ENCODE data around the gene G6PC1. TPM values are rescaled to one million over a fixed set of nuclear protein-coding genes. Genes with fewer than 3 reads are reported as not detected.
"Not testable (repeated sequence)": the region's sequence is repeated elsewhere in the genome, so short reads cannot be mapped to it uniquely, and the experiment has no call there.

The G6PC1 gene
- total RNA-seq, 1 donor from 2014 or later: not detected

GRCh38 chr17:42898147-42898811, 2.3 kb upstream of the G6PC1 start:
- TF ChIP-seq POLR2AphosphoS5 (IDR thresholded peaks at IDR 0.05; ENCODE audit: insufficient read depth in 1 of 2, low read depth in 1 of 2): no peak
- TF ChIP-seq, protein P1, sequence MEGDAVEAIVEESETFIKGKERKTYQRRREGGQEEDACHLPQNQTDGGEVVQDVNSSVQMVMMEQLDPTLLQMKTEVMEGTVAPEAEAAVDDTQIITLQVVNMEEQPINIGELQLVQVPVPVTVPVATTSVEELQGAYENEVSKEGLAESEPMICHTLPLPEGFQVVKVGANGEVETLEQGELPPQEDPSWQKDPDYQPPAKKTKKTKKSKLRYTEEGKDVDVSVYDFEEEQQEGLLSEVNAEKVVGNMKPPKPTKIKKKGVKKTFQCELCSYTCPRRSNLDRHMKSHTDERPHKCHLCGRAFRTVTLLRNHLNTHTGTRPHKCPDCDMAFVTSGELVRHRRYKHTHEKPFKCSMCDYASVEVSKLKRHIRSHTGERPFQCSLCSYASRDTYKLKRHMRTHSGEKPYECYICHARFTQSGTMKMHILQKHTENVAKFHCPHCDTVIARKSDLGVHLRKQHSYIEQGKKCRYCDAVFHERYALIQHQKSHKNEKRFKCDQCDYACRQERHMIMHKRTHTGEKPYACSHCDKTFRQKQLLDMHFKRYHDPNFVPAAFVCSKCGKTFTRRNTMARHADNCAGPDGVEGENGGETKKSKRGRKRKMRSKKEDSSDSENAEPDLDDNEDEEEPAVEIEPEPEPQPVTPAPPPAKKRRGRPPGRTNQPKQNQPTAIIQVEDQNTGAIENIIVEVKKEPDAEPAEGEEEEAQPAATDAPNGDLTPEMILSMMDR (IDR thresholded peaks at IDR 0.05): no peak
- no peak for TF ChIP-seq POLR2A (IDR thresholded peaks at IDR 0.05)
- no peak for DNase-seq (ENCODE audit: extremely low spot score in 2 of 2)
- H3K4me3 ChIP-seq: no peak overlapping the region
- no peaks in the 10 kb centered on the region for H3K36me3 ChIP-seq
- H3K4me1 ChIP-seq: peaks cover 15% of the 10 kb centered on the region
- H3K27ac ChIP-seq: no peak overlapping the region
- intact Hi-C loops (cut with DNase I): no loop called here
- no peaks in the 10 kb centered on the region for H3K9me3 ChIP-seq
- no peaks in the 10 kb centered on the region for H3K27me3 ChIP-seq

DNA sequence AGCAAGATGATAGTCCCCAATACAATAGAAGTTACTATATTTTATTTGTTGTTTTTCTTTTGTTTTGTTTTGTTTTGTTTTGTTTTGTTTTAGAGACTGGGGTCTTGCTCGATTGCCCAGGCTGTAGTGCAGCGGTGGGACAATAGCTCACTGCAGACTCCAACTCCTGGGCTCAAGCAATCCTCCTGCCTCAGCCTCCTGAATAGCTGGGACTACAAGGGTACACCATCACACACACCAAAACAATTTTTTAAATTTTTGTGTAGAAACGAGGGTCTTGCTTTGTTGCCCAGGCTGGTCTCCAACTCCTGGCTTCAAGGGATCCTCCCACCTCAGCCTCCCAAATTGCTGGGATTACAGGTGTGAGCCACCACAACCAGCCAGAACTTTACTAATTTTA, 618 bp upstream of the G6PC1 start:
- intact Hi-C loops (cut with DNase I); H3K27me3 ChIP-seq; H3K9me3 ChIP-seq; H3K4me3 ChIP-seq; H3K4me1 ChIP-seq; H3K27ac ChIP-seq; H3K36me3 ChIP-seq; DNase-seq (ENCODE audit: extremely low spot score in 2 of 2): not testable (repeated sequence)

- intact Hi-C loops (cut with DNase I): no loop called here
- Histone ChIP-seq H3K9me3 (no peaks in the 10 kb centered on the region), H3K36me3 (no peaks in the 10 kb centered on the region), H3K27ac (no peak overlapping the region), H3K27me3 (no peaks in the 10 kb centered on the region), H3K4me3 (no peak overlapping the region), H3K4me1 (no peaks in the 10 kb centered on the region)
- no peak for DNase-seq (ENCODE audit: extremely low spot score in 2 of 2)
- no peak for TF ChIP-seq POLR2A (IDR thresholded peaks at IDR 0.05)
- no peak for TF ChIP-seq POLR2AphosphoS5 (IDR thresholded peaks at IDR 0.05; ENCODE audit: insufficient read depth in 1 of 2, low read depth in 1 of 2)
- TF ChIP-seq, protein P1 (IDR thresholded peaks at IDR 0.05): no peak
These were observed 1.1 kb downstream of the G6PC1 start for GRCh38 chr17:42901535-42902229.

- no peaks in the 10 kb centered on the region for H3K4me1 ChIP-seq
- intact Hi-C loops (cut with DNase I): no loop called here
- no peak for DNase-seq (ENCODE audit: extremely low spot score in 2 of 2)
- H3K4me3 ChIP-seq: no peak overlapping the region
- no peaks in the 10 kb centered on the region for H3K36me3 ChIP-seq
- TF ChIP-seq POLR2A (IDR thresholded peaks at IDR 0.05) (no peak), POLR2AphosphoS5 (IDR thresholded peaks at IDR 0.05; ENCODE audit: insufficient read depth in 1 of 2, low read depth in 1 of 2) (no peak)
- TF ChIP-seq, protein P1 (IDR thresholded peaks at IDR 0.05): no peak
- no peaks in the 10 kb centered on the region for H3K27me3 ChIP-seq
- H3K9me3 ChIP-seq: no peaks in the 10 kb centered on the region
- H3K27ac ChIP-seq: no peak overlapping the region
These were observed 3.5 kb downstream of the G6PC1 start for GRCh38 chr17:42904110-42904469.

GRCh38 chr17:42906772-42907446, 6.3 kb downstream of the G6PC1 start:
- Histone ChIP-seq H3K27me3 (no peaks in the 10 kb centered on the region), H3K9me3 (no peaks in the 10 kb centered on the region), H3K4me1 (no peaks in the 10 kb centered on the region), H3K4me3 (no peak overlapping the region), H3K36me3 (no peaks in the 10 kb centered on the region), H3K27ac (no peak overlapping the region)
- TF ChIP-seq, protein P1 (IDR thresholded peaks at IDR 0.05): no peak
- TF ChIP-seq POLR2A (IDR thresholded peaks at IDR 0.05) (no peak), POLR2AphosphoS5 (IDR thresholded peaks at IDR 0.05; ENCODE audit: insufficient read depth in 1 of 2, low read depth in 1 of 2) (no peak)
- intact Hi-C loops (cut with DNase I): no loop called here
- DNase-seq (ENCODE audit: extremely low spot score in 2 of 2): no peak
